Ishikawa (cell line): ENCODE results near the gene HOOK2.

Experiments
- CEBPB ChIP-seq: IDR thresholded peaks from 2 replicates; pipeline ENCODE4 v1.6.1; 2012
- CREB1 ChIP-seq: IDR thresholded peaks from 2 replicates; pipeline ENCODE4 v1.6.1; 2012; ENCODE audit warnings: low read depth
- EGR1 ChIP-seq: IDR thresholded peaks from 2 replicates; pipeline ENCODE4 v1.6.1; 2012
- EP300 ChIP-seq: IDR thresholded peaks from 2 replicates; pipeline ENCODE4 v1.6.1; 2012; ENCODE audit warnings: borderline replicate concordance
- FOXM1 ChIP-seq: IDR thresholded peaks from 2 replicates; pipeline ENCODE4 v1.6.1; 2012; ENCODE audit warnings: low read depth, borderline replicate concordance
- MAX ChIP-seq: IDR thresholded peaks from 2 replicates; pipeline ENCODE4 v1.6.1; 2012
- NFIC ChIP-seq: IDR thresholded peaks from 2 replicates; pipeline ENCODE4 v1.6.1; 2012
- RAD21 ChIP-seq: IDR thresholded peaks from 2 replicates; pipeline ENCODE4 v1.6.1; 2012; ENCODE audit warnings: low read depth
- REST ChIP-seq: IDR thresholded peaks from 2 replicates; pipeline ENCODE4 v1.6.1; 2012; ENCODE audit warnings: low read depth, mild to moderate bottlenecking
- TAF1 ChIP-seq: IDR thresholded peaks from 2 replicates; pipeline ENCODE4 v1.6.1; 2012; ENCODE audit warnings: low read depth, mild to moderate bottlenecking
- TCF12 ChIP-seq: IDR thresholded peaks from 2 replicates; pipeline ENCODE4 v1.6.1; 2012; ENCODE audit warnings: low read depth
- TEAD4 ChIP-seq: IDR thresholded peaks from 2 replicates; pipeline ENCODE4 v1.6.1; 2012
- USF1 ChIP-seq: IDR thresholded peaks from 2 replicates; pipeline ENCODE4 v1.6.1; 2012
- YY1 ChIP-seq: IDR thresholded peaks from 2 replicates; pipeline ENCODE4 v1.6.1; 2012; ENCODE audit warnings: low read depth
- ZBTB7A ChIP-seq: IDR thresholded peaks from 2 replicates; pipeline ENCODE4 v1.6.1; 2012; ENCODE audit warnings: low read depth

HOOK2 gene

GRCh38 chr19:12723641-12724426, 51.5 kb downstream of the HOOK2 start, which contains the start of gene TNPO2:
Gene TNPO2 (minus strand): TSS chr19:12723932. CDS start chr19:12720977, 2,955 bp downstream.
- TF ChIP-seq ZBTB7A (0 out of 2 replicates have a peak, but pooled peaks have one; percentile 49), TCF12 (no peak), TAF1 (no peak), RAD21 (no peak), NFIC (no peak; the same call in 1 of the 2 replicates), FOXM1 (no peak), CREB1 (no peak), MAX (peak; percentile 81), USF1 (0 out of 2 replicates have a peak, but pooled peaks have one; percentile 27), CEBPB (no peak), EGR1 (no peak), EP300 (no peak), TEAD4 (no peak), YY1 (no peak), REST (no peak)

- TF ChIP-seq FOXM1 (no peak), EGR1 (no peak), YY1 (no peak), MAX (no peak), CREB1 (no peak), EP300 (no peak), RAD21 (no peak), TEAD4 (no peak), TAF1 (no peak)
These were observed 52.0 kb downstream of the HOOK2 start for GRCh38 chr19:12723381-12723640.

- TF ChIP-seq RAD21, result no peak
- TF ChIP-seq CEBPB, result peak; percentile 60; the same call in 1 of the 2 replicates
- TF ChIP-seq EGR1, result no peak
- TF ChIP-seq USF1, result peak; percentile 99
- TF ChIP-seq TAF1, result peak; percentile 58
- TF ChIP-seq YY1, result 0 out of 2 replicates have a peak, but pooled peaks have one; percentile 34
- peak; percentile 75 for TF ChIP-seq FOXM1
- TF ChIP-seq REST, result no peak
- TF ChIP-seq ZBTB7A, result no peak
- TF ChIP-seq TEAD4, result 0 out of 2 replicates have a peak, but pooled peaks have one; percentile 22
- peak; percentile 32; the same call in 1 of the 2 replicates for TF ChIP-seq NFIC
- TF ChIP-seq CREB1, result peak; percentile 62; the same call in 1 of the 2 replicates
- TF ChIP-seq MAX, result peak; percentile 97
- TF ChIP-seq EP300, result peak; percentile 31; the same call in 1 of the 2 replicates
- peak; percentile 56 for TF ChIP-seq TCF12
These were observed 52.6 kb downstream of the HOOK2 start for GRCh38 chr19:12722566-12723380.

GRCh38 chr19:12721656-12722565, 53.4 kb downstream of the HOOK2 start:
- TF ChIP-seq EP300 (no peak), NFIC (no peak), TCF12 (no peak), MAX (no peak), RAD21 (no peak), USF1 (no peak), CREB1 (no peak), TEAD4 (no peak), TAF1 (no peak), YY1 (no peak), ZBTB7A (no peak), FOXM1 (no peak)
